ACHN (cell line): ENCODE data around the gene NCOA1.
"Not testable (repeated sequence)": the region's sequence is repeated elsewhere in the genome, so short reads cannot be mapped to it uniquely, and the experiment has no call there.

Source experiments
- DNase-seq: peaks from one replicate; pipeline ENCODE4 v3.0.0-alpha.2; 2015
- in situ Hi-C: cut with HindIII; loops from 2 replicates; pipeline ENCODE4 v1.10.0; 2017; ENCODE audit warnings: low sequenced_read_pairs, low pct_ligation_motif_present, low pct_unique_long_range_greater_than_20kb

The NCOA1 gene

DNA sequence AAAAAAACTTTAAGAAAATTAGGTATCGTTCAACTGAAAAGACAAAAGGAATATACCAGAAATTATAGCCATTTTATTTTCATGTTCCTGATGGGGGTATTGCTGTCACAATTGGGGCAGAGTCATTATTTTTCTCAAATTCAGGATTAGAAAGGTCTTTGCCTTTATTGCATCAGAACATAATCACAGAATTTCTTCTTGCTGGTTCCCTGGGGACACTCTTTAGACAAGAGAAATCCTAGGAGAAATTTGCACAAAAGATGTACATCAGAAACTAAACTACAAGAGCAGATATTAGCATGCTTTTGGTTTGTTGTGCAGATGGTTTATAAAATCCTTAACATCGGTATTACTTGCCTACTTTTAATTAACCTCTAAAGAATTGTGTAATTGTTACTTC lies 103.2 kb downstream of the NCOA1 start:
- in situ Hi-C loops = no loop called here
- no peak for DNase-seq

DNA sequence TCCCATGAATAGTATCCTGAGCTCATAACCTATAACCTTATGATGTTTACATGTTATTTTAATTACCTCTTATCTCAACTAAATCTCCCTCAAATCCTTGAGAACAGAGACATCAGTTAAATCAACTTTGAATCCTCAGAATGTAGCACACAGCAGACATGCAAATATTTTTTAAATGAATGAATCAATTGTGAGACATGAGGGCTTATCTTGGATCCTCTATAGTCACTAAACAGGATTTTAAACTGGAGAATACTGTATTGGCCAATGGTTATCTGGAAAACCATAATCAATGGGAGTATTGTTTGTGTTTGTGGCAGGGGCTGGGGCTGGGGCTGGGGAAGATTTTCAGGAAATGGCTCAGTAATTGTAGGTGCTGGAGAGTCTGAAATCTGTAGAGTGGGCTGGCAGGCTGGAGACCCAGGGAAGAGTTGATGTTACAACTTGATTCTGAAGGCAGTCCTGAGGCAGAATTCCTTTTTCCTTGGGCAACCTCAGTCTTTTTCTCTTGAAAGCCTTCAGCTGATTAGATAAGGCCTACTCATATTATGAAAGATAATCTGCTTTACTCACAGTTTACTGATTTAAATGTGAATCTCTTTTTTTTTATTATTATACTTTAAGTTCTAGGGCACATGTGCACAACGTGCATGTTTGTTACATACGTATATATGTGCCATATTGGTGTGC lies 106.3 kb downstream of the NCOA1 start:
- in situ Hi-C loops = no loop called here
- DNase-seq = no peak

DNA sequence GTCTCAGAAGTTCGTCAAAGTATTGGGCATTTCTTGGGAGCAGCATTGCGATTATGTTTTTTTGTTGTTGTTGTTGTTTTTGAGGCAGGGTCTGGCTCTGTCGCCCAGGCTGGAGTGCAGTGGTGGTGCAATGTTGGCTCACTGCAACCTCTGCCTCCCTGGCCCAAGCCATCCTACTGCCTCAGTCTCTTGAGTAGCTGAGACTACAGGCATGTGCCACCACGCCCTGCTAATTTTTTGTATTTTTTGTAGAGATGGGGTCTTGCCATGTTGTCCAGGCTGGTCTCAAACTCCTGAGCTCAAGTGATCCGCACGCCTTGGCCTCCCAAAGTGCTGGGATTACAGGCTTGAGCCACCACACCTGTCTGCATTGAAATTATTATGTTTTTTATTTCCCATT lies 109.1 kb downstream of the NCOA1 start:
- DNase-seq, in situ Hi-C loops: not testable (repeated sequence)

DNA sequence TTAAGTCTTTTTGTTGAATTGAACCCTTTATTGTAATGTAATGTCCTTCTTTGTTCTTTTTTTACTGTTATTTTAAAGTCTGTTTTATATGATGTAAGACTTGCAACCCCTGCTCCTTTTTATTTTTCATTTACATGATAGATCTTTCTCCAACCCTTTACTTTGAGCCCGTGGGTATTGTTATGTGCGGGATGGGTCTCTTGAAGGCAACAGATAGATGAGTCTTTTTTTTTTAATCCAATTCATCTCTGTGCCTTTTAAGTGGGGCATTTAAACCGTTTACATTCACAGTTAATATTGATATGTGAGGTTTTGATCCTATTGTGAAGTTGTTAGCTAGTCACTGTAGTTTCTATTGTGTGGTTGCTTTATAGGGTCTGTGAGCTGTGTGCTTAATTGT lies 120.6 kb downstream of the NCOA1 start:
- no peak for DNase-seq
- in situ Hi-C loops = no loop called here

DNA sequence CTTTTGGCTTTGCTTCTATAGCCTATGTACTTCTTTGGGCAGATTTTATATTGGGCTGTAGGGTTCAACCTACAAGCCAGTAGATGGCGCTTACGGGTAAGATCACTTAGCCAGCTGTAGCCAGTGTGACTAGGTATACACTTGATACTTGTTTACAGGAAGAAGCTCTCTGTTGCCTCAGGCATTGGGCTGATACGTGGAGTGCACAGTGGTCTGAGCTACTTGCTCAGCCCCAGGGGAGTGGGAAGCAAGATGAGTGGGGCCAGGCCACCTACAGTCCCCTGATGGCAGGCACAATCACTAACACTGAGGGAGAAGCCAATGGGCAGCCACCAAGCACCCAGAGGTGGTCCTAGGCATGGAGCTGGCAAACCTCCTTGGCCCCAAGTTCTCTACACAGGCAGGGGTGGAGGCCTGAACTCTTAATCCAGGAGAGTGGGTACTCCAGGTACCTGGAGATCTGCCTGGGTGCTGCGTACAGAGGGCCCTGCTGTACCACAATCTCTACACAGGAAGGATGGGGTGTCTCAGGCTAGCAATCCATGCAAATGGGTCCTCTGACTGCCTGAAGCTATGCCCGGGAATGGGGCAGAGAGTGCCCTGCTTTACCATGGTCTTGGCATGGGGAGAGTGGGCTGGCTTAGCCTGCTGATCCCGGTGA lies 122.2 kb downstream of the NCOA1 start:
- peak; percentile 63 for DNase-seq
- in situ Hi-C loops = no loop called here

DNA sequence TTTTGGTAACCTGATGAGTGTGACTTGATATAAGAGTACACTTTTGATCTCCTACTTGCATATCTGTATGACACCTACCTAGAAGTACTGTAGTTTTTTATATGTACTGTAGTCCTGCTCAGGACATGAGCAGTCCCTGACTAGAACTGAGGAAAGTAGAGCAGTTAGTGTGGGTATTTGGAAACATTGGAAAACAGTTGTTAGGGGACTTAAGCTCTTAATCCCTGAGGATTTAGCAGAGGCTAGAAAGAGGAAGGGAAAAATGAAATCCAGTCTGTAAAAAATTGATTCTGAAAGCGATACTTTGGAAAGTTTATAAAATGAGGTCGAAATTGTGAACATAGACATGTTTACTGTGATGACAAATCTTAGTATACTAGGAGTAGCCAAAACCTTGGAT lies 125.6 kb downstream of the NCOA1 start:
- DNase-seq = no peak
- in situ Hi-C loops = no loop called here

DNA sequence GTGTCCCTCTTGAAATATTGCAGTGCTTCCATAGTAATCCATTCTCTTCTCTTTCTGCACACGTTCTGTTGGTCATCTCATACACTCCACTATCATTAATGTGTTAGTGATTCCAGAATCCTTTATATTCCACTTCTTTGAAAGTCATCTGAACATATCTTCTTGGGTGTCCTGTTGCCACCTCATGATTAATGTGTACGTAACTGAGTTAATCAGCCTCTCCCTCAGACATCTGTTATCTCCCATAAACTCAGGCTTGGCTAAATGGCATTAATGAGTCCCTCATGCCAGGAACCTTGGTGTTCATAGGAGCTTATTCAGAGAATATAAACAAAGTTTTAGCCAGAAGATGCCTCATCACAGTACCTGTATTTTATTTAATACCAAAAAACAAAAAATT lies 126.4 kb downstream of the NCOA1 start:
- in situ Hi-C loops = no loop called here

DNA sequence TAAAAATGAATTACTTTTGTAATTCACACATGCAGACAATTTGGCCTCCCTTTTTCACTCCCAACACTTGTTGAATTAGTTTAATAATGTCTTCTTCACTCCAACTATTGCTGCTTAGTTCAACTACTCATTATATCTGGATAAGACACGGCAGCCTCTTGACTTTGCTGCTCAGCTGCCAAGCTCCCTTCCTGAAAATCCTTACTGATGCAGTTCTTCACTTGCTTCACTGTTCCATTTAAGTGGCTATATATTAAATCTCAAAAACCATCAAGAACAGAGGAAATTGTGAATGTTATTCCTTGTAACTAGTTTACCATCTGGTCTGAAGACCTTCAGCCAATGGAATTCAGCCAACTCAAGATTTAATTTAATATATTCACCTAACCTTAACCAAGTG lies 127.1 kb downstream of the NCOA1 start:
- in situ Hi-C loops = no loop called here
- no peak for DNase-seq

More for the DNA sequence above, 126.4 kb downstream of the NCOA1 start:
- no peak for DNase-seq

DNA sequence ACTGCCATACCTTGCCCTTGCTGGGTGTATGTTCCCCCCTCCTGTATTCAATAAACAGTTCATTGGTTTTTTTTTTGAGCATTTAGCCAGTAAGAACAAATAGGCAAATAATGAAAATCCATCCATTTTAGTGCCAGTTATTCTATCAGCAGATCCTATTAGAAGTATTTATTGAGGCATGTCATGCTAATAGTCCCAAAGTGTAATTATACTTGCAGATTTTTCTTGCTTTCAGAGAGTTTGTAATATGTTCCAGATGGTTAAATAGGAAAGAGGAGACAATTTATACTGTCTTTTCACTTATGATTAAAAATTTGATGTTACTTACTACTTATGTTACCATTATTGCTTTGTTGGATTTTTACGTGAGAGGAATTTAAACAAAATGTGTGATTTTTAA lies 127.6 kb downstream of the NCOA1 start:
- no peak for DNase-seq
- in situ Hi-C loops = no loop called here

DNA sequence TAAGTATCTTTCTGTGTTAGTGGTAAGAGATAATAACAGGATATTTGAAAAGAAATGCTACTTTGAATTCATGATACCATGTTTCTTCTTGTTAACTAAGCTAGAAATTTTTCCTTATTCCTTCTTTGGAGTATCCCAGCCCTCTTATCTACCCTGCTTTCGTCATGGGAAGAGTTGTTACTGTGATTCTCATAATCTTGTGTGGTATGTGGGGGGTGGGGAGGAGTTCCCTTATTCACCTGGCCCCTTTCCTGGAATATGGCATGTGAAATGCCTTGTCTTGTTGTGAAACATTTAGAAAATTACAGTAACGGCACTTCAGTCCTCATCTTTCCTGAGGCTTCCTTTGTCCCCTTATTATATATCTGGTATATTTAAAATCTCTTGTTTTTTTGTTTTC lies 129.9 kb downstream of the NCOA1 start:
- in situ Hi-C loops = no loop called here
- no peak for DNase-seq

DNA sequence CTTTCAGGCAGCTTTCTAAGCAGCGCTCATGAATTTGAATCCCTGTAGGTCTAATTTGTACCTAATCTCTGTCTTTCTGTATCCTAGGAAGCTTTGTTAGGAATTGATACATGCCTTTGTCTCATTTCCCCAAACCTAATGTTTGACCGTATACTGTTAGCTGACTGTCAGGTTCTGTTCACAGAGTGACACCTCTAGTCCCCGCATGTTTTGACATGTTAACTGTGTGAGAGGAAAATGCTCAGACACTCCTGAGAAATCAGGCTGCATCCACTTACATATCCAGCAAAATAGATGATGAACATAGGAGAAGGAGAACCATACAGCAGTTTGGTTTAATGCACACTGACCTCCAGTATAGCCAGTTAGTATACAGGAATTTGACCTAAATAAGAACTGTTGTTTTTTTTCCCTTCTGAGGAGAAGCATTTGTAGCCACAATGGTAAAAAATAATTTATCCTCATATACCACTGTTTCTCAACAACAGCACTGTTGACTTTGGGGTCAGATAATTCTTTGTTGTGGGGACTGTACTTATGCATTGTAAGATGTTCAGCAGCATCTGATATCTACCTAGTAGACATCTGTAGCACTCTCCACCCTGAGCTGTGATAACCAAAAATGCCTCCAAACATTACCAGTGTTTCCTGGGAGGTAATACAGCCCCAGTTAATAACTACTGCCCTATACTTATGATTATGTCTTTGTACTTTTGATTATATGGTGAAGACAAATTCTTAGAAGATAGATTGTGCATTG lies 130.9 kb downstream of the NCOA1 start:
- in situ Hi-C loops = no loop called here
- DNase-seq = no peak

DNA sequence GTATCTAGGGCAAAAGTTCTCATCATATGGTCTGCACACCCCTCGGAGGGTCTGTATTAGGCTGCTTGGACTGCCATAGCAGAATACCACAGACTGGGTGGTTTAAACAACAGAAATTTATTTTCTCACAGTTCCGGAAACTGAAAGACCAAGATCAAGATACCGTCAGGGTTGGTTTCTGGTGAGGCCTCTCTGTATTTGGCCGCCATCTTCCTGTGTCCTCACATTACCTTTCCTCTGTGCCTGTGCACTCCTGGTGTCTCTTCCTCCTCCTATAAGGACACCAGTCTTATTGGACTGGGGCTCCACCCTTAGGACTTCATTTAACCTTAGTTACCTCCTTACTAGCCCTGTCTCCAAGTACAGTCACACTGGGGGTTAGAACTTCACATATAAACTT lies 132.5 kb downstream of the NCOA1 start:
- DNase-seq = no peak
- in situ Hi-C loops = no loop called here

DNA sequence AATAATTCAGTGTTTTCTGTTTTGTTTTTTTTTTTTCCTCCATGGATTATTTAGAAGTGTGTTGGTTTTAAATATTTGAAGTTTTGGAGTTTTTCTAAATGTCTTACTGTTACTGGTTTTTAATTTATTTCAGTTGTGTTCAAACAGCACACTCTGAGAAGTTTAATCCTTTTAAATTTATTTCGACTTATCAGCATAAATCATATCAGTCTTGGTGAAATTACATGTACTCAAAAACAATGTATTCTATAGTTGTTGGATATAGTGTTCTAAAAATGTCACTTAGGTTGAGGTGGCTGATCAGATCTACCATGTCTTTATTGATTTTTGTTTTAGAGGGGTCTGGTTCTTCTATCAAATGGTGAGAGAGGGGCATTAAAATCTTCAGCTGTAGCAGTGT lies 134.7 kb downstream of the NCOA1 start:
- DNase-seq = no peak
- in situ Hi-C loops = no loop called here

DNA sequence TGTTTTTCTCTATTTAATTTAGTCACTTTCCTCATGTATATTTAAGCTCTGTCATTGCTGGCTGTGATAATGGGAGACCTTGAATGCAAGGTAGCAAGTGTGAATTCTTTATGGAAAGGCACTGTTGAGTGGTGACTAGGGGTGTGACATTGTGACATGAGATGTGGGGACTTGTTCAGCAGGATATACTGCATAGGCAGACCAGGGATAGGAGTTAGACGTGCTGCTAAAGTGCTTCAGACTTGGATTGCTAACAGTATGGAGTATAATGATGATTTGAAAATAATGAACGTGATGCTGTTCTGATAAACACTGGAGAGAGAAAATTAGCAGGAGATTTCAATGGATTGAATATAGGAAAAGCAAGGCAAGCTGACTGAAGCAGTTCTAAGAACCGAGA lies 135.1 kb downstream of the NCOA1 start:
- DNase-seq = no peak
- in situ Hi-C loops = no loop called here

DNA sequence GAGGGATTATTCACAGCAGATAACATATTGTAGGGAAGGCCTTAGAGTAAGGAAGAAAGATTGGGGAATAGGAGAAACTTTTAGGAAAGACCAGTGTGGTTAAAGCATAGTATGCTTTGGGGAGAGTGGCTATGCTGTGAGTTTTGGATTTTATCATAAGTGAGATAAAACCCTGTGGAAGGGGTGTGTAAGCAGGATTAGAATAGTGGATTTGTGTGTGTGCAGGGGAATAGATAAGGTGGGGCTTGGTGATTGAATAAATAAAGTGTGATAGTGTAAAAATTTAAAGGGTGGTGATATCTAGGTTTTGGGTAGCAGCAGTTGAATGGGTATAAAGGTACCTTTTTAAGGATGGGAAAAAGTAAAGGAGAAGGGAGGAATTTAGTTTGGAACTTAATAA lies 137.7 kb downstream of the NCOA1 start:
- DNase-seq = no peak
- in situ Hi-C loops = no loop called here

DNA sequence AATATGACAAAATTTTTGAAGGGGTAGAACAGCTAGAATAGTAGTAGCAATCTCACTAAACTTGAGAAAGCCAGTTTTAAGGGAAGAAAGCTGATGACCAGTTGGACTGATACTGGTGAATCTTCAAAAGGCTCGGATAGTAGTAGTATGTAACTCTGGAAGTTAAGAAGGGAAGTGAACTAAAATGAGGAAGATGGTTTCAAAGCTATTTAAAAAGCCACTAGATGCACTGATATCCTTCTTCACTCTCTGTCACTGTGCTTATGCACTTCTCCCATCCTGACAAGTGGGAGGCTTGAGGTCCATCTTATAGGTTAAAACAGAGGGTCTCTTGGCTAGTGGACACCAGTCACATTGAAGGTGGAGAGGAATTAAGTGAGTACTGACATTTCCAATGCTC lies 141.1 kb downstream of the NCOA1 start:
- no peak for DNase-seq
- in situ Hi-C loops = no loop called here

DNA sequence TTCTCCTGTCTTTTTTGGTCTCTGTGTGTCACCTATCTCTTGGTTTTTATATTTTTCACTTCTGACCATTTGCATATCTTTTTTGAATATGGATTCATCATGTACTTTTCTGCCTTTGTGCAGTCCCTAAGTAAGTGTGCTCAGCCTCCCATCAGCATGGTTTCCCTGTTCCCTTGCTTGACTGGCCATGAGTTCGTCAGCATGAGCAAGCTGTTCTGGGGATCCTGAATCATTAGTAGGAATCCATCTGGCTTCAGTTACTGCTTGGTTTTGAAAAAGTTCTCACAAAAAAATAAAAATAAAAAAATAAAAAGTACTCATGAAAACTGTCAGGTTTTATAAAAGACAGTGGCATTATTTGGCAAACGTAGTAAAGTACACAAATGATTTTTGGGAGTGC lies 144.1 kb downstream of the NCOA1 start:
- in situ Hi-C loops = no loop called here
- DNase-seq = no peak

DNA sequence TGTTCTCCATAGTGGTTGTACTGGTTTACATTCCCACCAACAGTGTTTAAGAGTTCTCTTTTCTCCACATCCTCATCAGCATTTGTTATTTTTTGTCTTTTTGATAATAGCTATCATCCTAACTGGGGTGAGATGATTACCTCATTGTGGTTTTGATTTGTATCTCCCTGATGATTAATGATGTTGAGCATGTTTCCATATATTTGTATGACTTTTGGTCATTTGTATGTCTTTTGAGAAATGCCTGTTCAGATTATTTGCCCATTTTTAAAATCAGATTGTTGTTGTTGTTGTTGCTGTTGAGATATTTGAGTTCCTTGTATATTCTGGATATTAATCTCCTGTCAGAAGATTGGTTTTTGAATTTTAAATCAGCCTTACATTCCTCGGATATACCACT lies 147.5 kb downstream of the NCOA1 start:
- in situ Hi-C loops = no loop called here
- no peak for DNase-seq

DNA sequence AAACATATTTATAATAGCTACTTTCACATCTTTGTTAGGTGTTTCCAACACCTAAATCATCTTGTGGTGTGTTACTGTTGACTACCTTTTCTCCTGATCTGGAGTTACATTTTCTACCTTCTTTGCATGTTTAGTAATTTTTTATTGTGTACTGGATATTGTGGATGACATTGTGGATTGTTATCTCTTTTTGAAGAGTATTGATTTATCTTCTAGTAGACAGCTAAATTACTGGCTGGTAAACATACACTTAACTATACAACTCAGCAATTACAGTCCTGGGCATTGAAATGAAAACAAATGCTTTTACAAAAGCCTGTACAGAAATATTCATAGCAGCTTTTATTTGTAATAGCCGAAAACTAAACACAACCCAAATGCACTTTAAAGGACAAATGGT lies 151.3 kb downstream of the NCOA1 start:
- DNase-seq = no peak
- in situ Hi-C loops = no loop called here

DNA sequence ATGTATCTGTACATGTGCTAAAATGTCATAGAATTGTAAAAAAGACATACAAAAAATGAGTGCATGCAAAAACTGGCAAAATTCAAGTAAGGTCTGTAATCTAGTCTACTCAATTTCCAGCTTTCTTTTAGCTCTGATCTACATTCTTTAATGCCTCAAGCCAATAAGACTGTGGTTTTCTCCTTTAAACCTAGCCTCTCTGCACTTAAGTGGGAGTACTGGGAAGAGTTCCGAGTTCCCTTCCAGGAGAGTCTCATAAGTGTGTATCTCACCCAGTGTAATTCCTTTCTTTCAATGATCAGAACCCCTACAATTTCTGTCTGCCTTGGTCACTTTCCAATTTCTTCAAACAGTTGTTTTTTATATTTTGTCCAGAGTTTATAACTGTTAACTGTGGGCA lies 152.0 kb downstream of the NCOA1 start:
- in situ Hi-C loops = no loop called here
- DNase-seq = no peak
